Brain microvascular endothelial cell (primary cell): ENCODE data around the gene FAM222B.

Experiments used
- DNase-seq: peaks from one replicate; pipeline ENCODE4 v3.0.0-alpha.2; 2020
- H3K27ac ChIP-seq: fragments of 250-450 bp; sonication (Bioruptor Pico); 2 replicates; pipeline ENCODE4 v1.5.1; 2020; ENCODE audit warnings: mild to moderate bottlenecking, moderate library complexity
- H3K27me3 ChIP-seq: fragments of 250-450 bp; sonication (Bioruptor Pico); replicated peaks from 2 replicates; pipeline ENCODE4 v1.5.1; 2020; ENCODE audit warnings: mild to moderate bottlenecking
- H3K36me3 ChIP-seq: fragments of 250-450 bp; sonication (Bioruptor Pico); replicated peaks from 2 replicates; pipeline ENCODE4 v1.5.1; 2020; ENCODE audit warnings: mild to moderate bottlenecking
- H3K4me3 ChIP-seq: 2 replicates; pipeline ENCODE4 v1.5.1; 2011; ENCODE audit warnings: low read depth, mild to moderate bottlenecking, control low read depth, low read length, moderate library complexity
- CTCF ChIP-seq: IDR thresholded peaks from 2 replicates; pipeline ENCODE4 v1.5.1; 2011; ENCODE audit warnings: low read depth, mild to moderate bottlenecking, moderate library complexity, low read length, control low read depth, inconsistent platforms; ENCODE audit errors: missing control alignments
- in situ Hi-C: cut with HindIII; loops from 2 replicates; pipeline ENCODE4 v1.10.0; 2017; ENCODE audit warnings: low sequenced_read_pairs, low pct_ligation_motif_present

FAM222B gene

GRCh38 chr17:28827672-28828071, 14.9 kb downstream of the FAM222B start:
- no peak overlapping the region for H3K4me3 ChIP-seq
- in situ Hi-C loops = no loop called here
- no peak overlapping the region for H3K27ac ChIP-seq
- DNase-seq = no peak
- no peaks in the 10 kb centered on the region for H3K27me3 ChIP-seq
- TF ChIP-seq CTCF = no peak
- no peaks in the 10 kb centered on the region for H3K36me3 ChIP-seq

GRCh38 chr17:28819582-28819981, 23.0 kb downstream of the FAM222B start:
- Histone ChIP-seq H3K27me3 (no peaks in the 10 kb centered on the region), H3K4me3 (no peak overlapping the region), H3K27ac (no peak overlapping the region), H3K36me3 (no peaks in the 10 kb centered on the region)
- no peak for DNase-seq
- TF ChIP-seq CTCF = no peak
- in situ Hi-C loops = no loop called here

DNA sequence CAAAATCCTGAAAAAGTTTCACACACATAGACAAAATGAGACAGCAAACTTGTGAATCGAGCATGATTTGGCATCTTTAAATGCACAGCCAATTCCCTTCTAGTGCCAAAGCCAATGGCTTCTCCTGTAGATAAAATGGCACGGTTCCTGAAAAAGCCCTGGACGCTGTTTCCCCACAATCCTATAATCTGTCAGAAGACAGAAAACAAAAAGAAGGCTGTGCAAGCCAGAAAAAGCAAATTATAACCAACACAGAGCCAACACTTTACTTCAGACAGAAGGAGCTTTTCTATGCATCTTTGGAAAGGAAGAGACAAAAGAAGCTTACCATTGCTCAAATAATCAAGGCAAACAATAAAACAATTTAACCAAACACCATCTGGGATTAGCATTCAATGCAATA, 23.8 kb downstream of the FAM222B start:
- H3K36me3 ChIP-seq = no peaks in the 10 kb centered on the region

GRCh38 chr17:28816540-28816939, 26.1 kb downstream of the FAM222B start:
- no peak for TF ChIP-seq CTCF
- in situ Hi-C loops = no loop called here
- Histone ChIP-seq H3K27ac (no peak overlapping the region), H3K36me3 (no peaks in the 10 kb centered on the region), H3K27me3 (no peaks in the 10 kb centered on the region), H3K4me3 (no peak overlapping the region)
- no peak for DNase-seq

More for the DNA sequence above, 23.8 kb downstream of the FAM222B start:
- in situ Hi-C loops = no loop called here
- Histone ChIP-seq H3K4me3 (no peak overlapping the region), H3K27ac (no peak overlapping the region), H3K27me3 (no peaks in the 10 kb centered on the region)
- no peak for TF ChIP-seq CTCF
- DNase-seq = no peak

DNA sequence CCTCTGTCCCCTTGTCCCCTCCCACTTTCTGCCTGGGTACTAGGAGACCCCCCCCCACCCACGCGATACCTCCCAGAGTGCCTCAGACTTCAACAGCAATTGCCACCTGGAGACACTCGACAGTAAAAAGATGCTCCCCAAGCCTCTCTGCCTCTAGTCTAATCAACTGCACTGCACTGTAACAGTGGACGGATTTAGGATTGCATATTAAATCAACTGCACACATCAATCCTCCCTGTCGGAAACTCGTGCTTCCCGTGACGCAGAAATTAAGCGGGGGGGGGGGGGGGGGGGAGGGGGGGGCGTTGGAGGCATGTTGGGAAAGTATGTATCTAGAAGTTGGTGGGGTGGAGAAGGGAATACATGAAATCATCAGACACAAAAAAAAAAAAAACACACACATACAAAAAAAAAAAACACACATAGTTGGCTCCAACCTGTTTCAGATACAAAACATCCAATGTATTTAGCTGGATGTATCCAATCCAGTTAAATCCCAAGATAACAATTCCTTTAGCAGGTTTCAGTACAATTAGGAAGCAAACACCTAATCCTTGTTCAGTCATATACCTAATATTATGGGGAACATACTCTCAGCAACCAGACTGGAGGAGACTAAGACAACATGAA, 29.7 kb downstream of the FAM222B start:
- TF ChIP-seq CTCF = no peak
- in situ Hi-C loops = no loop called here
- Histone ChIP-seq H3K27ac (peak overlapping the region; percentile 93), H3K27me3 (no peaks in the 10 kb centered on the region), H3K36me3 (no peaks in the 10 kb centered on the region), H3K4me3 (peak overlapping the region; percentile 94)
- DNase-seq = peak; percentile 42

GRCh38 chr17:28812091-28812747, 30.4 kb downstream of the FAM222B start:
- no peaks in the 10 kb centered on the region for H3K36me3 ChIP-seq
- H3K27me3 ChIP-seq = no peaks in the 10 kb centered on the region
- no peak for TF ChIP-seq CTCF
- peak overlapping the region; percentile 93 for H3K27ac ChIP-seq
- in situ Hi-C loops = no loop called here
- DNase-seq = peak; percentile 97
- peak overlapping the region; percentile 94 for H3K4me3 ChIP-seq
